Neuronal stem cell (in vitro differentiated cells): ENCODE data around the gene STK32C.
"Not testable (repeated sequence)": the region's sequence is repeated elsewhere in the genome, so short reads cannot be mapped to it uniquely, and the experiment has no call there.

Experiments used
- DNase-seq: peaks from one replicate; pipeline ENCODE4 v3.0.0-alpha.2; 2013; ENCODE audit warnings: low spot score
- H2AFZ ChIP-seq: one replicate; pipeline ENCODE4 v1.6.1; 2013; ENCODE audit warnings: mild to moderate bottlenecking, low read length, inconsistent platforms
- H2AK5ac ChIP-seq: 2 replicates; pipeline ENCODE4 v1.6.1; 2013; ENCODE audit warnings: low read depth, mild to moderate bottlenecking, inconsistent platforms, low read length, moderate library complexity, mixed read lengths
- H2BK120ac ChIP-seq: 2 replicates; pipeline ENCODE4 v1.6.1; 2013; ENCODE audit warnings: low read depth, mild to moderate bottlenecking, inconsistent platforms, low read length, moderate library complexity, mixed read lengths
- H2BK12ac ChIP-seq: one replicate; pipeline ENCODE4 v1.6.1; 2013; ENCODE audit warnings: low read length, inconsistent platforms
- H2BK15ac ChIP-seq: 2 replicates; pipeline ENCODE4 v1.6.1; 2013; ENCODE audit warnings: mild to moderate bottlenecking, low read length, inconsistent platforms, mixed read lengths
- H2BK5ac ChIP-seq: one replicate; pipeline ENCODE4 v1.6.1; 2013; ENCODE audit warnings: inconsistent platforms, mild to moderate bottlenecking, low read length, moderate library complexity
- H3K14ac ChIP-seq: one replicate; pipeline ENCODE4 v1.6.1; 2013; ENCODE audit warnings: low read length, inconsistent platforms
- H3K18ac ChIP-seq: 2 replicates; pipeline ENCODE4 v1.6.1; 2013; ENCODE audit warnings: low read length, inconsistent platforms
- H3K23ac ChIP-seq: 2 replicates; pipeline ENCODE4 v1.6.1; 2013; ENCODE audit warnings: low read depth, mild to moderate bottlenecking, mixed read lengths, low read length, inconsistent platforms; ENCODE audit not compliant: poor library complexity
- H3K27ac ChIP-seq: replicated peaks from 3 replicates; pipeline ENCODE4 v1.5.1; 2013; ENCODE audit warnings: low read length, inconsistent platforms
- H3K27me3 ChIP-seq, 3 experiments: 2 replicates each; pipeline ENCODE4 v1.6.1; 2013; ENCODE audit warnings: low read length in 3 of 3, mild to moderate bottlenecking in 2 of 3, inconsistent platforms in 1 of 3, low read depth in 1 of 3, mixed read lengths in 1 of 3, moderate library complexity in 1 of 3; ENCODE audit not compliant: control insufficient read depth in 3 of 3, insufficient read depth in 3 of 3
- H3K36me3 ChIP-seq, 2 donors: replicated peaks in 1 of 2; 2 replicates each; pipeline ENCODE4 v1.6.1; 2013; ENCODE audit warnings: low read length in 2 of 2; ENCODE audit not compliant: control insufficient read depth in 2 of 2, insufficient read depth in 2 of 2
- H3K4ac ChIP-seq: 2 replicates; pipeline ENCODE4 v1.6.1; 2013; ENCODE audit warnings: inconsistent platforms, mild to moderate bottlenecking, low read length, moderate library complexity
- H3K4me1 ChIP-seq, 2 donors: 1 replicate in 1 of 2; 2 replicates in 1 of 2; pipeline ENCODE4 v1.6.1; 2013; ENCODE audit warnings: low read length in 2 of 2, low read depth in 1 of 2; ENCODE audit not compliant: control insufficient read depth in 2 of 2, insufficient read depth in 1 of 2
- H3K4me2 ChIP-seq: one replicate; pipeline ENCODE4 v1.6.1; 2013; ENCODE audit warnings: mild to moderate bottlenecking, low read length, inconsistent platforms; ENCODE audit not compliant: insufficient read depth, poor library complexity, severe bottlenecking
- H3K4me3 ChIP-seq, 2 donors: 2 replicates each; pipeline ENCODE4 v1.5.1; 2013; ENCODE audit warnings: low read length in 2 of 2, mild to moderate bottlenecking in 2 of 2, inconsistent platforms in 1 of 2, moderate library complexity in 1 of 2
- H3K79me1 ChIP-seq: one replicate; pipeline ENCODE4 v1.6.1; 2013; ENCODE audit warnings: low read depth, mild to moderate bottlenecking, inconsistent platforms, low read length, moderate library complexity
- H3K9ac ChIP-seq: one replicate; pipeline ENCODE4 v1.6.1; 2013; ENCODE audit warnings: mild to moderate bottlenecking, low read depth, low read length, inconsistent platforms; ENCODE audit not compliant: poor library complexity
- H3K9me3 ChIP-seq, 2 donors: replicated peaks in 1 of 2; 2 replicates each; pipeline versions ENCODE3 to v1.6.1; 2013; ENCODE audit warnings: low read length in 2 of 2, mild to moderate bottlenecking in 2 of 2, inconsistent platforms in 1 of 2, low read depth in 1 of 2, mixed read lengths in 1 of 2, moderate library complexity in 1 of 2; ENCODE audit not compliant: control insufficient read depth in 2 of 2, insufficient read depth in 1 of 2
- H4K8ac ChIP-seq: one replicate; pipeline ENCODE4 v1.6.1; 2013; ENCODE audit warnings: low read depth, mild to moderate bottlenecking, inconsistent platforms, low read length, moderate library complexity
- H4K91ac ChIP-seq: one replicate; pipeline ENCODE4 v1.6.1; 2013; ENCODE audit warnings: low read length, low read depth, mild to moderate bottlenecking, inconsistent platforms; ENCODE audit not compliant: poor library complexity
- WGBS, 2 donors: extraction: QIAGEN DNeasy Blood & Tissue Kit; methylation state at CpG; one replicate each; pipeline ENCODE4 v1.1.7; 2013; ENCODE audit warnings: missing lambda C conversion rate in 2 of 2, mixed read lengths in 1 of 2; ENCODE audit not compliant: insufficient read length in 2 of 2, insufficient replicate concordance in 1 of 2; ENCODE audit errors: extremely low coverage in 2 of 2; 5-methylcytosine and 5-hydroxymethylcytosine counted together

STK32C gene

DNA sequence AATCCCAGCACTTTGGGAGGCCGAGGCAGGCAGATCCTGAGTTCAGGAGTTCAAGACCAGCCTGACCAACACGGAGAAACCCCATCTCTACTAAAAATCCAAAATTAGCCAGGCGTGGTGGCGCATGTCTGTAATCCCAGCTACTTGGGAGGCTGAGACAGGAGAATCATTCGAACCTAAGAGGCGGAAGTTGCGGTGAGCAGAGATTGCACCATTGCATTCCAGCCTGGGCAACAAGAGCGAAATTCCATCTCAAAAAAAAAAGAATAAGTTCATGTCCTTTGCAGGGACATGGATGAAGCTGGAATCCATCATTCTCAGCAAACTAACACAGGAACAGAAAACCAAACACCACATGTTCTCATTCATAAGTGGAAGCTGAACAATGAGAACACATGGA, 7.1 kb upstream of the STK32C start:
- not testable (repeated sequence) for H2AFZ ChIP-seq, H3K36me3 ChIP-seq, H3K4me2 ChIP-seq, H2BK12ac ChIP-seq, H4K91ac ChIP-seq, H3K79me1 ChIP-seq, H3K27ac ChIP-seq, DNase-seq, H3K23ac ChIP-seq, H3K14ac ChIP-seq, H3K4ac ChIP-seq, H3K9me3 ChIP-seq, H2BK15ac ChIP-seq, H3K18ac ChIP-seq, H3K27me3 ChIP-seq, H2BK120ac ChIP-seq, H3K4me3 ChIP-seq, H3K4me1 ChIP-seq, H2BK5ac ChIP-seq, H4K8ac ChIP-seq, H2AK5ac ChIP-seq, H3K9ac ChIP-seq
- WGBS, 2 donors: no CpG with 5 or more reads among the region's 8 CpGs

DNA sequence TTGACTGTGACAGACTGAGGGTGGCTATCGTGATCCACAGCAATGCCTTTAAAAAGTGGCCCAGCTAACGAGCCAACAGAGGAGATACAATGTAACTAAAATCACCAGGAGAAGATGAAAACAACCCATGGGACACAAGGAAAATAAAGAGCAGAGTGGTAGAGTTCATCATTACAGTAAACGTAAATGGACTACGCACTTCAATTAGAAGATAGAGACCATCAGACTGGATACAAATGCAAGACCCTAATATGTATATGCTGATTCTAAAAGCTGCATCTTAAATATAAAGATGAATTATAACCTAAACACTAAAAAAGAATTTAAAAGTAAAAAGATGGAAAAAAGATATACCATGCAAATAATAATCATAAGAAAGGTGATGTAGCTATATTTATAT, 6.6 kb upstream of the STK32C start:
- Histone ChIP-seq H3K79me1 (no peaks in the 10 kb centered on the region), H2AK5ac (no peak overlapping the region), H3K4ac (no peak overlapping the region), H4K91ac (no peak overlapping the region), H3K18ac (no peak overlapping the region), H2BK120ac (no peak overlapping the region), H3K4me1 (peaks cover 2 to 8% of the 10 kb centered on the region in 2 donors), H3K27me3 (peaks cover 3 to 13% (median 7%) of the 10 kb centered on the region in 3 experiments), H3K14ac (no peak overlapping the region), H4K8ac (no peak overlapping the region), H3K36me3 (no peaks in the 10 kb centered on the region), H3K9ac (no peak overlapping the region), H3K9me3 (peaks cover 0 to 6% of the 10 kb centered on the region in 2 donors), H3K4me3 (no peak overlapping the region), H2AFZ (no peak overlapping the region), H3K27ac (no peak overlapping the region), H2BK15ac (no peak overlapping the region), H3K4me2 (no peak overlapping the region), H2BK5ac (no peak overlapping the region), H2BK12ac (no peak overlapping the region), H3K23ac (no peak overlapping the region)
- WGBS, 2 donors: no CpG with 5 or more reads among the region's 4 CpGs
- DNase-seq: no peak

DNA sequence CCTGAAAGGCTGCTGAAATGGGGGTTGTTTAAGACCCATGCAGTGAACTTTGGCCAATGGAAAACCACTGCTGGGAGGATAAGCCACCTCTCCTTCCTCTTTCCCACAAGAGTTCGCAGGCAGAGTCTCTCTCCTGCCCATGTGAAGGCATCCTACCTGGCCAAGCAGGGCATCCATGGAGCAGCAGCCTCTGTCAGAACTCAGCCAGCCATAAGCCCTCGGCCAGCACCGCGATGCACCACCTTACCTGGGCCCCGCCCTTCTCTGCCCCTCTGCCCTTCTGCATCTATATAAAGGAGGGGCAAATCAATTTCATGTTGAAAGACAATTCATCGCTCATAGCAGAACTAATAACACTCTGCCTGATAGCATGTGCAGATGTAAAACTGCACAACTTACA, 6.1 kb upstream of the STK32C start:
- Histone ChIP-seq H4K91ac (no peak overlapping the region), H3K9me3 (peaks cover 0 to 6% of the 10 kb centered on the region in 2 donors), H3K14ac (no peak overlapping the region), H3K4me1 (peaks cover 6 to 11% of the 10 kb centered on the region in 2 donors), H3K23ac (no peak overlapping the region), H4K8ac (no peak overlapping the region), H3K4me2 (no peak overlapping the region), H3K27ac (no peak overlapping the region), H3K9ac (no peak overlapping the region), H3K36me3 (no peaks in the 10 kb centered on the region), H3K18ac (no peak overlapping the region), H2BK15ac (no peak overlapping the region), H2BK120ac (no peak overlapping the region), H2AFZ (no peak overlapping the region), H2BK12ac (no peak overlapping the region), H3K4ac (no peak overlapping the region), H3K79me1 (no peaks in the 10 kb centered on the region), H2AK5ac (no peak overlapping the region), H3K4me3 (no peak overlapping the region), H2BK5ac (no peak overlapping the region), H3K27me3 (peaks cover 7 to 18% (median 11%) of the 10 kb centered on the region in 3 experiments)
- no peak for DNase-seq
- no CpG with 5 or more reads among the region's 6 CpGs for WGBS, 2 donors

DNA sequence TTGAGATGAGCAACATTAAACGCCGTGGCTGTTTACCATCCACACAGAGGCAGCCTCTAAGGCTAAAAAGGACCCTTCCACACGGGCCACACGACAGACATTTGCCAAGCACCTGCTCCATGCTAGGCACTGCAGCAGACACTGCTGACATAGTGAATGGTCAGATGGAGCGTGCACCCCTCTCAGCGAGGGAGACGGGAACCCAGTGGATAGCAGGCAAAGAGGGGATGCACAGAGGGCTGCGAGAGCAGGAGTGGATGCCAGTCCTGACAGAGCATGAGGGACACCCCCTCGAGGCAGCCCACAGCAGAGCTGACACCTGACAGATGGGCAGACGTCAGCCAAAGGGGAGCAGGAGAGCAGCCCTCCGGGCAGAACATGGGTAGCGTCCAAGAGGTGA, 5.6 kb upstream of the STK32C start:
- H3K27me3 ChIP-seq: peaks cover 7 to 22% (median 12%) of the 10 kb centered on the region in 3 experiments
- H2BK12ac ChIP-seq: no peak overlapping the region
- H3K27ac ChIP-seq: no peak overlapping the region
- no peak overlapping the region for H3K4ac ChIP-seq
- no peak overlapping the region for H3K4me3 ChIP-seq
- no peak overlapping the region for H4K8ac ChIP-seq
- H3K4me2 ChIP-seq: no peak overlapping the region
- no peak overlapping the region for H3K14ac ChIP-seq
- H3K9me3 ChIP-seq: peaks cover 0 to 6% of the 10 kb centered on the region in 2 donors
- no peak overlapping the region for H2BK120ac ChIP-seq
- no peak overlapping the region for H3K18ac ChIP-seq
- H3K23ac ChIP-seq: no peak overlapping the region
- peak overlapping the region; percentile 90 for H4K91ac ChIP-seq
- no peak for DNase-seq
- no peak overlapping the region for H3K9ac ChIP-seq
- no peaks in the 10 kb centered on the region for H3K36me3 ChIP-seq
- no peak overlapping the region for H2BK15ac ChIP-seq
- no CpG with 5 or more reads among the region's 12 CpGs for WGBS, 2 donors
- peaks cover 10 to 11% of the 10 kb centered on the region in 2 donors for H3K4me1 ChIP-seq
- H3K79me1 ChIP-seq: no peaks in the 10 kb centered on the region
- H2AFZ ChIP-seq: no peak overlapping the region
- H2AK5ac ChIP-seq: no peak overlapping the region
- no peak overlapping the region for H2BK5ac ChIP-seq
